ENCODE results near the gene EPHA3. TPM values are rescaled to one million over a fixed set of nuclear protein-coding genes. Genes with fewer than 3 reads are reported as not detected.

EPHA3 gene
- total RNA-seq, 3 donors from 2014 or later (not counting 1 experiment from before 2014, with no cell fraction given), result not detected

GRCh38 chr3:89116476-89116875 lies 9.1 kb downstream of the EPHA3 start:
- no peaks in the 10 kb centered on the region for H3K9me3 ChIP-seq (ENCODE audit: control insufficient read depth, insufficient read depth, low read length)
- H3K9me3 Mint-ChIP-seq, result peaks cover 2 to 3% of the 10 kb centered on the region in 2 donors

DNA sequence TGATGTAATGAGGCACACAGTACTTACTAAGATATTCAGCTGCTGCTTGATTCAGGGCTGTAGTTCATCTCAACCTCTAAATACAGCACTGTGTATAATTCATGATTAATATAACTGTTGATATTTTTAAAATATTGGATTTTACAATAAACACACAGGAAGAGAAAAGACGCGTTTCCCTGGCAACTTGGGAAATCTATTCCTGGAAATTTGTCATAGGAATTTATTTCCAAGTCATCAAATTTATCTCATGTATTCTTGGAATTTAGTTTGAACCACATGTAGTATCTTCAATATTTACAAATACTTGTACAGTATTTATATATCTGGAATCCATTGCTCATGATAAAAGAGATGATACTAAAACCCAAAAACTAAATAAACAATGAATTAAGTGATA lies 30.6 kb downstream of the EPHA3 start:
- no peaks in the 10 kb centered on the region for H3K9me3 ChIP-seq (ENCODE audit: control insufficient read depth, insufficient read depth, low read length)
- Mint-ChIP-seq H3K27ac (no peak overlapping the region), H3K4me3 (no peak overlapping the region), H3K36me3 (no peaks in the 10 kb centered on the region), H3K4me1 (no peaks in the 10 kb centered on the region), H3K9me3 (peaks cover 5 to 12% of the 10 kb centered on the region in 2 donors), H3K27me3 (ENCODE audit: low read depth in 2 of 2) (no peaks in the 10 kb centered on the region)
- H3K4me3 ChIP-seq (ENCODE audit: low read length), result no peak overlapping the region
- TF ChIP-seq CTCF (IDR thresholded peaks at IDR 0.05), result no peak
- no peak overlapping the region for H3K27ac ChIP-seq (ENCODE audit: low read length)
- DNase-seq (no peak), ATAC-seq (no peak)
- no CpG with 5 or more reads among the region's 2 CpGs for WGBS (ENCODE audit: insufficient coverage)
- H3K4me1 ChIP-seq (ENCODE audit: control insufficient read depth, insufficient read depth, low read length), result no peaks in the 10 kb centered on the region
- no peaks in the 10 kb centered on the region for H3K36me3 ChIP-seq (ENCODE audit: control insufficient read depth, insufficient read depth, low read length)
- no peaks in the 10 kb centered on the region for H3K27me3 ChIP-seq (ENCODE audit: control insufficient read depth, insufficient read depth, low read length)
- intact Hi-C loops (cut with micrococcal nuclease), result no loop called here

More at GRCh38 chr3:89116476-89116875, 9.1 kb downstream of the EPHA3 start:
- Histone ChIP-seq H3K27me3 (ENCODE audit: control insufficient read depth, insufficient read depth, low read length) (no peaks in the 10 kb centered on the region), H3K27ac (ENCODE audit: low read length) (no peak overlapping the region), H3K4me3 (ENCODE audit: low read length) (no peak overlapping the region), H3K36me3 (ENCODE audit: control insufficient read depth, insufficient read depth, low read length) (no peaks in the 10 kb centered on the region), H3K4me1 (ENCODE audit: control insufficient read depth, insufficient read depth, low read length) (no peaks in the 10 kb centered on the region)
- DNase-seq (no peak), ATAC-seq (no peak)
- no peaks in the 10 kb centered on the region for H3K36me3 Mint-ChIP-seq
- no peaks in the 10 kb centered on the region for H3K27me3 Mint-ChIP-seq (ENCODE audit: low read depth in 2 of 2)
- H3K4me1 Mint-ChIP-seq, result no peaks in the 10 kb centered on the region
- H3K4me3 Mint-ChIP-seq, result no peak overlapping the region
- TF ChIP-seq CTCF (IDR thresholded peaks at IDR 0.05), result no peak
- H3K27ac Mint-ChIP-seq, result no peak overlapping the region
- intact Hi-C loops (cut with micrococcal nuclease), result no loop called here

DNA sequence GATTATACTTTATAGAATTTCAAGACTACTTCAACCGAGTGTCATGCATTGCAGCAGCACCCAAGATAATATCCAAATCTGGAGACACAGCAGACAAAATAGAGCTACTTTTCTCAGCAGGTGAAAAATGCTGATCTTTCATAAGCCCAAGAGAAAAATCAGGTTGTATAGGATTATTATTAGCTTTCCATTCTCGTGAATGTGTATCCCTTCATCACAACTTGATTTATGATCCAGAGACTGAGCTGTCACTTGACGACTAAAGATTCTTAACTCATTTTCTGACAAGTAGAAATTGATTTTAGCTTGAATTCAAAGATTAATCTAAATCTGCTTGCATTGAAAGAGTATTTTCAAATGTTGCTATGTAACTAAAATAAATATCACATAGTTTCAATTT lies 32.4 kb downstream of the EPHA3 start:
- no peak for DNase-seq
- Histone ChIP-seq H3K9me3 (ENCODE audit: control insufficient read depth, insufficient read depth, low read length) (no peaks in the 10 kb centered on the region), H3K4me1 (ENCODE audit: control insufficient read depth, insufficient read depth, low read length) (no peaks in the 10 kb centered on the region), H3K36me3 (ENCODE audit: control insufficient read depth, insufficient read depth, low read length) (no peaks in the 10 kb centered on the region), H3K27ac (ENCODE audit: low read length) (no peak overlapping the region), H3K4me3 (ENCODE audit: low read length) (no peak overlapping the region), H3K27me3 (ENCODE audit: control insufficient read depth, insufficient read depth, low read length) (no peaks in the 10 kb centered on the region)
- Mint-ChIP-seq H3K4me3 (no peak overlapping the region), H3K27ac (no peak overlapping the region), H3K27me3 (ENCODE audit: low read depth in 2 of 2) (no peaks in the 10 kb centered on the region), H3K9me3 (peaks cover 9 to 14% of the 10 kb centered on the region in 2 donors), H3K36me3 (no peaks in the 10 kb centered on the region), H3K4me1 (no peaks in the 10 kb centered on the region)
- WGBS (ENCODE audit: insufficient coverage), result 29% methylated on average over 1 of the region's 3 CpGs
- no peak for ATAC-seq
- intact Hi-C loops (cut with micrococcal nuclease), result no loop called here
- no peak for TF ChIP-seq CTCF (IDR thresholded peaks at IDR 0.05)

- intact Hi-C loops (cut with micrococcal nuclease), result no loop called here
- WGBS (ENCODE audit: insufficient coverage), result 80% methylated on average over 2 of the region's 2 CpGs
Observed at GRCh38 chr3:89144080-89144479, 36.7 kb downstream of the EPHA3 start.

More at GRCh38 chr3:89144080-89144479, 36.7 kb downstream of the EPHA3 start:
- H3K36me3 Mint-ChIP-seq, result no peaks in the 10 kb centered on the region
- H3K27ac Mint-ChIP-seq, result no peak overlapping the region
- no peaks in the 10 kb centered on the region for H3K4me1 Mint-ChIP-seq
- Histone ChIP-seq H3K4me1 (ENCODE audit: control insufficient read depth, insufficient read depth, low read length) (no peaks in the 10 kb centered on the region), H3K27ac (ENCODE audit: low read length) (no peak overlapping the region), H3K4me3 (ENCODE audit: low read length) (no peak overlapping the region), H3K9me3 (ENCODE audit: control insufficient read depth, insufficient read depth, low read length) (no peaks in the 10 kb centered on the region), H3K36me3 (ENCODE audit: control insufficient read depth, insufficient read depth, low read length) (no peaks in the 10 kb centered on the region), H3K27me3 (ENCODE audit: control insufficient read depth, insufficient read depth, low read length) (no peaks in the 10 kb centered on the region)
- H3K27me3 Mint-ChIP-seq (ENCODE audit: low read depth in 2 of 2), result no peaks in the 10 kb centered on the region
- ATAC-seq, result no peak
- DNase-seq, result no peak
- H3K4me3 Mint-ChIP-seq, result no peak overlapping the region
- peaks cover 10 to 16% of the 10 kb centered on the region in 2 donors for H3K9me3 Mint-ChIP-seq
- no peak for TF ChIP-seq CTCF (IDR thresholded peaks at IDR 0.05)
